OCI-LY7 (cell line): ENCODE measurements around the gene GREM1. TPM values are rescaled to one million over a fixed set of nuclear protein-coding genes. Genes with fewer than 3 reads are reported as not detected.

Source experiments
- BruUV-seq: library from RNA; stranded (reverse); fragments of 400-500 nt; replicated peaks from 2 replicates; lab custom pipeline; 2021; lab: Mats Ljungman, UMichigan
- CTCF ChIA-PET: fragments of 300-600 bp; sonication (Branson Sonifier 250); formaldehyde crosslinking; loops from one replicate; lab custom pipeline; 2022; ENCODE audit warnings: antibody characterized with exemption; ENCODE audit not compliant: unreplicated experiment; lab: Charles Lee
- POLR2A ChIA-PET: fragments of 300-600 bp; sonication (Branson Sonifier 250); formaldehyde crosslinking; loops from one replicate; lab custom pipeline; 2022; ENCODE audit warnings: antibody characterized with exemption; lab: Charles Lee
- DNase-seq: peaks from one replicate; pipeline ENCODE4 v3.0.0-alpha.2; 2015; ENCODE audit warnings: low spot score
- H2AFZ ChIP-seq: fragments of 200-600 bp; sonication (generic), shearing (Covaris generic); 2 replicates; pipeline ENCODE4 v1.6.1; 2014; ENCODE audit warnings: mild to moderate bottlenecking, antibody characterized with exemption, low read length, moderate library complexity
- H3K27ac ChIP-seq: fragments of 200-600 bp; sonication (generic); 2 replicates; pipeline ENCODE4 v1.5.1; 2014; ENCODE audit warnings: mixed run types, low read depth, mild to moderate bottlenecking, moderate library complexity, low read length, inconsistent platforms; ENCODE audit not compliant: poor library complexity, severe bottlenecking
- H3K36me3 ChIP-seq: fragments of 200-600 bp; sonication (generic); 2 replicates; pipeline ENCODE4 v1.6.1; 2014; ENCODE audit warnings: mild to moderate bottlenecking, antibody characterized with exemption, low read length, moderate library complexity, mixed read lengths; ENCODE audit not compliant: insufficient read depth
- H3K4me1 ChIP-seq: fragments of 200-600 bp; sonication (generic); 2 replicates; pipeline ENCODE4 v1.5.1; 2014; ENCODE audit warnings: mild to moderate bottlenecking, low read length; ENCODE audit not compliant: insufficient read depth, poor library complexity, severe bottlenecking
- H3K4me2 ChIP-seq: fragments of 200-600 bp; sonication (generic); 2 replicates; pipeline ENCODE4 v1.6.1; 2014; ENCODE audit warnings: mild to moderate bottlenecking, low read length
- H3K4me3 ChIP-seq: fragments of 200-600 bp; sonication (generic); 2 replicates; pipeline ENCODE4 v1.5.1; 2014; ENCODE audit warnings: mild to moderate bottlenecking, low read depth, low read length; ENCODE audit not compliant: poor library complexity, severe bottlenecking
- H3K79me2 ChIP-seq: fragments of 200-600 bp; sonication (generic); 2 replicates; pipeline ENCODE4 v1.6.1; 2016; ENCODE audit warnings: low read depth, mild to moderate bottlenecking, low read length, moderate library complexity, mixed read lengths; ENCODE audit not compliant: insufficient read depth
- H3K9me2 ChIP-seq: fragments of 200-600 bp; sonication (generic); 2 replicates; pipeline ENCODE4 v1.6.1; 2016; ENCODE audit warnings: mild to moderate bottlenecking, low read length, mixed read lengths; ENCODE audit not compliant: insufficient read depth
- H3K9me3 ChIP-seq: fragments of 200-600 bp; sonication (generic); 2 replicates; pipeline ENCODE4 v1.6.1; 2014; ENCODE audit warnings: mild to moderate bottlenecking, mixed run types, low read length, mixed read lengths
- H4K20me1 ChIP-seq: fragments of 200-600 bp; sonication (generic); 2 replicates; pipeline ENCODE4 v1.6.1; 2014; ENCODE audit warnings: mild to moderate bottlenecking, antibody characterized with exemption, low read length, moderate library complexity, mixed read lengths; ENCODE audit not compliant: insufficient read depth
- EZH2phosphoT487 ChIP-seq: fragments of 200-600 bp; sonication (generic); IDR thresholded peaks from 2 replicates; pipeline ENCODE4 v1.6.1; 2018; ENCODE audit warnings: low read depth, borderline replicate concordance, mild to moderate bottlenecking, mixed run types, antibody characterized with exemption, low read length, moderate library complexity, mixed read lengths
- intact Hi-C: fragments of 100-400 bp; cut with micrococcal nuclease; formaldehyde crosslinking; loops from one replicate; pipeline ENCODE4 v1.10.0; 2022; ENCODE audit not compliant: unreplicated experiment
- total RNA-seq, 2 experiments: library from RNA; depleted of rRNA in 1 of 2; stranded (reverse); fragments of >200 nt in 1 of 2; shearing (Covaris generic) in 1 of 2; gene quantifications; 2 replicates each; pipeline ENCODE4 v1.2.3, GENCODE V29; 2014 to 2022
- TF ChIP-seq, protein P1 (sequence below): fragments of 200-600 bp; sonication (generic); conservative IDR thresholded peaks from 2 replicates; pipeline ENCODE4 v1.5.1; 2014; ENCODE audit warnings: mild to moderate bottlenecking, antibody characterized with exemption, low read length, moderate library complexity, mixed read lengths

Gene GREM1
- total RNA-seq, 2 experiments from 2014 or later: not detected

DNA sequence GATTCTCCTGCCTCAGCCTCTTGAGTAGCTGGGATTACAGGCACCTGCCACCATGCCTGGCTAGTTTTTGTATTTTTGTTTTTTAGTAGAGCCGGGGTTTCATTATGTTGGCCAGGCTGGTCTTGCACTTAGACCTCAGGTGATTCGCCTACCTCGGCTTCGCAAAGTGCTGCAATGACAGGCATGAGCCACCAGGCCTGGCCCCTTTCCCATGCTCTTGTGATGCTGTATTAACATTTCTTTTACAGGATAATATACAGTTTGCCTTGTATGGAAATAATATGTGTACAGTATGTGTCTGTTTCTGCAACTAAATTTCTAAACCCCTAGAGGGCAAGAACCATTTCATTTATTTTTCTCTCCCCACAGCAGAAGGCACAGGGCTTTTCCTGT is 38.5 kb upstream of the GREM1 start:
- TF ChIP-seq, protein P1, sequence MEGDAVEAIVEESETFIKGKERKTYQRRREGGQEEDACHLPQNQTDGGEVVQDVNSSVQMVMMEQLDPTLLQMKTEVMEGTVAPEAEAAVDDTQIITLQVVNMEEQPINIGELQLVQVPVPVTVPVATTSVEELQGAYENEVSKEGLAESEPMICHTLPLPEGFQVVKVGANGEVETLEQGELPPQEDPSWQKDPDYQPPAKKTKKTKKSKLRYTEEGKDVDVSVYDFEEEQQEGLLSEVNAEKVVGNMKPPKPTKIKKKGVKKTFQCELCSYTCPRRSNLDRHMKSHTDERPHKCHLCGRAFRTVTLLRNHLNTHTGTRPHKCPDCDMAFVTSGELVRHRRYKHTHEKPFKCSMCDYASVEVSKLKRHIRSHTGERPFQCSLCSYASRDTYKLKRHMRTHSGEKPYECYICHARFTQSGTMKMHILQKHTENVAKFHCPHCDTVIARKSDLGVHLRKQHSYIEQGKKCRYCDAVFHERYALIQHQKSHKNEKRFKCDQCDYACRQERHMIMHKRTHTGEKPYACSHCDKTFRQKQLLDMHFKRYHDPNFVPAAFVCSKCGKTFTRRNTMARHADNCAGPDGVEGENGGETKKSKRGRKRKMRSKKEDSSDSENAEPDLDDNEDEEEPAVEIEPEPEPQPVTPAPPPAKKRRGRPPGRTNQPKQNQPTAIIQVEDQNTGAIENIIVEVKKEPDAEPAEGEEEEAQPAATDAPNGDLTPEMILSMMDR: no peak
- TF ChIP-seq EZH2phosphoT487: no peak
- Histone ChIP-seq H2AFZ (no peak overlapping the region), H3K79me2 (no peaks in the 10 kb centered on the region), H3K9me2 (no peaks in the 10 kb centered on the region), H3K9me3 (no peaks in the 10 kb centered on the region), H3K4me3 (no peak overlapping the region), H3K27ac (no peak overlapping the region), H3K4me1 (no peaks in the 10 kb centered on the region), H4K20me1 (no peaks in the 10 kb centered on the region), H3K4me2 (no peak overlapping the region), H3K36me3 (no peaks in the 10 kb centered on the region)
- ChIA-PET CTCF (no interaction called here), POLR2A (interaction anchor here (0.7 kb wide), 1 partner anchor 16 kb away, joined by 4 read pairs; no protein-coding TSS in a partner anchor)
- DNase-seq: no peak
- intact Hi-C loops: no loop called here
- BruUV-seq: no TSS peak

DNA sequence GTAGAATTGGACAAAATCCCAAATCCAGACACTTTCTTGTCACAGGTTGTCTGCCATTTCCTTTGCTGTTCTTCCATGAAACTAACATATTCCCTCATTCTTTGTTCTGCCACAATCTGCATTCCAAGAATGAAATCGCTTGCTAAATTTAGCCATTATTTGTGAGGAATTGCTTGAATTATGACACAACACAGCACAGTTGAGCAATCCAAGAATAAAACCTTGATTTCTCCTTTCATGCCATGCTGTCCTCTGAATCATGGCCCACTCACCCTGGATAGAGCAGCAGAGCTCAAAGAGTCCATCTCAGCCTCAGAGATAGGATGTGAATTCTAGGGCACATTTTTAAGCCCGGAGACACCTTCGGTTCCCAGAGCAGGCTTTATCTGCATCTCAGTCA is 35.2 kb upstream of the GREM1 start:
- no peaks in the 10 kb centered on the region for H3K9me2 ChIP-seq
- BruUV-seq: no TSS peak
- H3K79me2 ChIP-seq: no peaks in the 10 kb centered on the region
- H3K4me2 ChIP-seq: no peak overlapping the region
- DNase-seq: no peak
- ChIA-PET CTCF (no interaction called here), POLR2A (interaction anchor here (0.6 kb wide), 1 partner anchor 265 kb away, joined by 3 read pairs; no protein-coding TSS in a partner anchor)
- no peaks in the 10 kb centered on the region for H3K4me1 ChIP-seq
- H2AFZ ChIP-seq: no peak overlapping the region
- H3K9me3 ChIP-seq: no peaks in the 10 kb centered on the region
- H3K36me3 ChIP-seq: no peaks in the 10 kb centered on the region
- no peak overlapping the region for H3K4me3 ChIP-seq
- no peak overlapping the region for H3K27ac ChIP-seq
- TF ChIP-seq, protein P1: no peak
- TF ChIP-seq EZH2phosphoT487: no peak
- H4K20me1 ChIP-seq: no peaks in the 10 kb centered on the region
- intact Hi-C loops: no loop called here

DNA sequence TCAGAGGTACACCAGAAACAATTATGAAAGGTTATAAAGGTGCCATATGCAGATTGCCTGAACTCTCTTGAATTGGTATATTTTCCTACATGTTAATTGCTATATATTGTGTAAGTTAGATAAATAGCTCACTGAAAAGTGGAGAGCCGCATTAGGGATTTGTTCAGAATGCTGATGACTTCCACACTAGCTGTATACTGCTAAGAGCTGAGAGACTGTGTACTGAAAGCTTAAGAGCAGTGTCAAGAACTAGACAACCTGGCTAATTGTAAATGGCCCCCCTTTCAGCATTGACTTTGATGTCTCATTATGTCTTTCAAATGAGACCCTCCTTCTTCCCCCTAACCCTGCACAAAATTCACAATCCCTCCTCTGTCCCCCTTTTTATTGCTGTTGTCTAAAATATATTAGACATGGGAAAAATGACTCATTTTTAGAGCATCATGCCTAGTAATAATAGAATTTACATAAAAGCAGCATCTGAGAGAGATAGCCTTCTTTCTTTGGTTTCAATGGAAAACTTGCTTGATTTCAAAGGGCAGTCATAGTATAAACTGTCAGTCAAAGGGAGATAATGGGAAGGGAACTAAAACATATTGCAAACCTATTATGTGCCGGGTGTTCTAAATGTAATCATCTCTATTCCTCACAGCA is 34.7 kb upstream of the GREM1 start:
- TF ChIP-seq EZH2phosphoT487: no peak
- TF ChIP-seq, protein P1: no peak
- Histone ChIP-seq H4K20me1 (no peaks in the 10 kb centered on the region), H3K79me2 (no peaks in the 10 kb centered on the region), H3K9me2 (no peaks in the 10 kb centered on the region), H3K27ac (no peak overlapping the region), H3K36me3 (no peaks in the 10 kb centered on the region), H3K4me2 (no peak overlapping the region), H2AFZ (no peak overlapping the region), H3K9me3 (no peaks in the 10 kb centered on the region), H3K4me1 (no peaks in the 10 kb centered on the region), H3K4me3 (no peak overlapping the region)
- no TSS peak for BruUV-seq
- POLR2A ChIA-PET: no interaction called here
- no peak for DNase-seq
- intact Hi-C loops: no loop called here
- CTCF ChIA-PET: no interaction called here
